Measurements from ENCODE around the gene ZMYM4. TPM values are rescaled to one million over a fixed set of nuclear protein-coding genes. Genes with fewer than 3 reads are reported as not detected.

The ZMYM4 gene
- 10 to 100 TPM; 10.6 to 33.8 (median 25.6) TPM for total RNA-seq

DNA sequence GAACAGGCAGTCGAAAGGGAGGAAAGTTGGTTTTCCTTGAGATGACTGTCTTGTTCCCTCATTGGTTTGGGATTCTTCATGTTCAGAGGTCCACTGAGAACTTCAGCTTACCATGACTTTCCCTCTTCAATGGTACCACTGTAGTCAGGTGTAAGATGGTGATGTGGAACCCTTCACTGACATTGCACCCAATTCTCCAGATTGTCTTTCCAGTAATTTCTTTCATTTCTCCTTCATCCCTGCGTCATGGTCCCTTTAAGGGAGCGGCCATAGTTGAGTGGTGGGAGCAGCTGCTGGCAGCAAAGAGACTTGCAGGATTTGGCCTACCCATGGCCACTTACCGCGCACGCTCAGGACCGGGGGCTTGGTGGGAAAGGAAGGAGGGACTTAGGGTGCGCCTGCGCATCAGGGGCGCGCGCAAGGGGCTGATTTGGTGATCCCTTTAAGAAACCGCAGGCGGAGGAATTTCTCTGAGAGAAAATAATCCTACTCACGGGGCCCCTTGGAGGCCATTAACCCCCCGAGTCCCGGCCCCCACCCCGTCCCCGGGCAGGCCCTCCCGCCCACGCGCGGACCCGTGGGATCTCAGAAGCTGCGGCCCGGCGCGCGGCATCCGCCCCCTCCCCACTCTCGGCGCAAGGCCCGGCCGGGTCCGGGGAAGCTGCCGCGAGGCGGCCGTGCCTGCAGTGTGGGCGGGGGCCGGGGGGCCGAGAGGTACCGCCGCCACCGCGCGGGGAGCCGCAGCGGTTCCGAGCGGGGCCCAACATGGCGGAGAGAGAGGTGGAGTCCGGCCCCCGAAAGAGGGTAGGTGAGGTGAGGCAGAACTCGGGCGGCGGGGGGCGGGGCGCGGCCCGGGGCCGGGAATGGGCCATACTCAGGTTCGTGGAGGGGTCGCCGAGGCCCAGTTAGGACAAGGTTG is at the start of gene ZMYM4:
ZMYM4 (plus strand) TSS at position 428 of the 919 bp plus-strand sequence; CDS start at position 766, 338 bp downstream.
- Histone ChIP-seq H3K4me3 (peak within 1 kb of the TSS; percentile 80 to 99 (median 96)), H3K36me3 (peaks cover 0 to under 1% (median 0%) of the 10 kb centered on the region in 3 donors), H3K4me1 (peaks cover 5 to 47% (median 10%) of the 10 kb centered on the region in 3 donors), H3K9me3 (no peaks in the 10 kb centered on the region), H3K27ac (peak within 1 kb of the TSS; percentile 79 to 96 (median 95)), H3K27me3 (no peaks in the 10 kb centered on the region)
- TF ChIP-seq POLR2A (IDR thresholded peaks at IDR 0.05), result peak in 3 of 4 donors; percentile 18 to 39 (median 29)
- TF ChIP-seq, protein P1, sequence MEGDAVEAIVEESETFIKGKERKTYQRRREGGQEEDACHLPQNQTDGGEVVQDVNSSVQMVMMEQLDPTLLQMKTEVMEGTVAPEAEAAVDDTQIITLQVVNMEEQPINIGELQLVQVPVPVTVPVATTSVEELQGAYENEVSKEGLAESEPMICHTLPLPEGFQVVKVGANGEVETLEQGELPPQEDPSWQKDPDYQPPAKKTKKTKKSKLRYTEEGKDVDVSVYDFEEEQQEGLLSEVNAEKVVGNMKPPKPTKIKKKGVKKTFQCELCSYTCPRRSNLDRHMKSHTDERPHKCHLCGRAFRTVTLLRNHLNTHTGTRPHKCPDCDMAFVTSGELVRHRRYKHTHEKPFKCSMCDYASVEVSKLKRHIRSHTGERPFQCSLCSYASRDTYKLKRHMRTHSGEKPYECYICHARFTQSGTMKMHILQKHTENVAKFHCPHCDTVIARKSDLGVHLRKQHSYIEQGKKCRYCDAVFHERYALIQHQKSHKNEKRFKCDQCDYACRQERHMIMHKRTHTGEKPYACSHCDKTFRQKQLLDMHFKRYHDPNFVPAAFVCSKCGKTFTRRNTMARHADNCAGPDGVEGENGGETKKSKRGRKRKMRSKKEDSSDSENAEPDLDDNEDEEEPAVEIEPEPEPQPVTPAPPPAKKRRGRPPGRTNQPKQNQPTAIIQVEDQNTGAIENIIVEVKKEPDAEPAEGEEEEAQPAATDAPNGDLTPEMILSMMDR (IDR thresholded peaks at IDR 0.05), result peak in 1 of 6 experiments; percentile 41
- intact Hi-C loops (cut with DNase I), result no loop called here
- DNase-seq, result peak; percentile 72
- WGBS, 2 donors, result 7 to 20% methylated on average over 5 to 16 of the region's 65 CpGs

DNA sequence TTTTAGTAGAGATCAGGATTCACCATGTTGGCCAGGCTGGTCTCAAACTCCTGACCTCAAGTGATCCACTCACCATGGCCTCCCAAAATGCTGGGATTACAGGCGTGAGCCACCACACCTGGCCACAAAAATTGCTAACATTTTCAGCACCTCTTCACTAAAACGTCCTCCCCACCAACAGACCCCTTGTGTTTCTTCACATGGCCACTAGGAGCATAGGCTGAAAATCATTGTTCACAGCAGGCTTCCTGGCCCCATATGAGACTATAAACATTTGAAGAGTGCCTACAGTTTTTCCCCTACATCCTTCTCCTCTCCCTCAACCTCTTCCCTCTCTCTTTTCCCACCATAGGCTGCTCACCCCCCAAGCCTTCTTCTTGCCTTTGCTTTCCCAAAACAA is 47.5 kb upstream of the ZMYM4 start:
- intact Hi-C loops (cut with DNase I), result no loop called here
- 38 to 48% methylated on average over 2 of the region's 2 CpGs for WGBS, 2 donors
- DNase-seq, result no peak
- H3K4me3 ChIP-seq, result no peak overlapping the region
- TF ChIP-seq POLR2A (IDR thresholded peaks at IDR 0.05), result no peak
- TF ChIP-seq, protein P1 (IDR thresholded peaks at IDR 0.05), result peak in 1 of 6 experiments; percentile 29
- peaks cover 0 to 18% (median 0%) of the 10 kb centered on the region in 3 donors for H3K4me1 ChIP-seq
- H3K27ac ChIP-seq, result no peak overlapping the region
- no peaks in the 10 kb centered on the region for H3K36me3 ChIP-seq
- no peaks in the 10 kb centered on the region for H3K27me3 ChIP-seq
- no peaks in the 10 kb centered on the region for H3K9me3 ChIP-seq

DNA sequence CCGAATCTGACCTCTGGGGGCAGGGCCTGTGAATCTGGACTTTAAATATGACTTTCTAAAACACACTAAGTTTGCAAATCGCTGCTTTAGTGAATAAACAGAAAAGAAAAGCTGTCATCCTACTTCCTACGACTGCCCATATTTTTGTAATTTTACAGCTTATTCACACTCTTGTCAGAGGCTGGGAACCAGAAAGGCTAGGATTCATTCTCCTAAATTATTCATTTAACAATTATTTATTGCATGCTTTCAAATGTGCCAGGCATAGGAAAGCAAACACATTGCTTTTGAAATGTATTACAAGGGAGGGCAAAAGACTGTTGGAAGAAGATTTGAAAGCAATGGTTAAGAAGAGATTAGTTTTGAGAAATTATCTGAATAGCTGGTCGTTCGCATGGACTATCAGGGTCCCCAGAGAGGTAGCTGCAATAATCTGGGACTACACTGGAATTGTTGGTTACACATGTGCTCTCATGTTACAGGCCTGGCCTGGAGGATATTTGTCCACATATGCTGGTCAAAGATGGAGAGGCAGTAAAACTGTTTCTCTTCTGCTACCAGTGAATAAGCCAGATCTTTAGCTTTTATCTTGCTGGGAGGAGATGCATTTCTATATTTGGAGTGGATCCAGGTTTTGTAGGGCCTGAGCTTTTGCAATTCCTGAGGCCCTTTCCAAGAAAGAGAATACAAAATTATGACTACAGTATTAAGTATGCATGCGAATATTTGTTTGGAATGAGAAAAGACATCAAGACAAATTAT is 46.0 kb upstream of the ZMYM4 start:
- no peaks in the 10 kb centered on the region for H3K36me3 ChIP-seq
- TF ChIP-seq, protein P1 (IDR thresholded peaks at IDR 0.05), result no peak
- no peak for TF ChIP-seq POLR2A (IDR thresholded peaks at IDR 0.05)
- no peak for DNase-seq
- H3K9me3 ChIP-seq, result no peaks in the 10 kb centered on the region
- H3K27ac ChIP-seq, result peak overlapping the region in 2 of 4 donors; percentile 42 to 63
- intact Hi-C loops (cut with DNase I), result no loop called here
- peaks cover 0 to 18% (median 0%) of the 10 kb centered on the region in 3 donors for H3K4me1 ChIP-seq
- H3K27me3 ChIP-seq, result no peaks in the 10 kb centered on the region
- 52 to 62% methylated on average over 6 of the region's 6 CpGs for WGBS, 2 donors
- no peak overlapping the region for H3K4me3 ChIP-seq

DNA sequence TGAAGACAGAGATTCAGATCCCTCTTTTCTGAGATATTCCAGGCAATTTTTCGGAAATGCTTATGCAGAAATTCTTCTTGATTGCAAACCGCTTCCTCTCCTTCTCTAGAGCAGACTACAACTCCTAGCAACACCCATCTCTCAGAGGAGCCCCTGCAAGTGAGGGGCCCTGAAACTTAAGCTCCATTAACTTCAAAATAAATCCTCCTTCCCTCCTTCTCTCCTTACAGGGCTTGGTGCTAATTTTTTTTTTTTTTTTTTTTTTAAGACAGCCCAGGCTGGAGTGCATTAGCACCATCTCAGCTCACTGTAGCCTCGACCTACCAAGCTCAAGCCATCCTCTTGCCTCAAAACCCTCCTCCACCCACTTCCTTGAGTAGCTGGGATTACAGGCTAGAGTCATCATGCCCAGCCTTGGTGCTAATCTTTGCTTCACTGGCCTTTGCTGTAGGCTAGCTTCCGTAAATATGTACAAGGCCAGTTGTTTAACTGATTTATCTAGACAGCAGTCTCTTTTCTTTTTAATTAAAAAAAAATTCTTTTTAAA is 45.4 kb upstream of the ZMYM4 start:
- 70 to 73% methylated on average over 4 of the region's 4 CpGs for WGBS, 2 donors
- no peak for DNase-seq

More for the DNA sequence above, 45.4 kb upstream of the ZMYM4 start:
- Histone ChIP-seq H3K4me3 (no peak overlapping the region), H3K9me3 (no peaks in the 10 kb centered on the region), H3K36me3 (no peaks in the 10 kb centered on the region), H3K4me1 (peaks cover 0 to 18% (median 0%) of the 10 kb centered on the region in 3 donors), H3K27ac (peak overlapping the region in 1 of 4 donors; percentile 39), H3K27me3 (no peaks in the 10 kb centered on the region)
- TF ChIP-seq, protein P1 (IDR thresholded peaks at IDR 0.05), result no peak
- no peak for TF ChIP-seq POLR2A (IDR thresholded peaks at IDR 0.05)
- intact Hi-C loops (cut with DNase I), result no loop called here

Measured in esophagus squamous epithelium (tissue), 5 donors.